Stimulated activated CD4-positive, alpha-beta T cell treated with anti-CD3 and anti-CD28 coated beads, Interleukin-15, amount 100 ng/mL, for 48 hours (primary cell): Measurements from ENCODE around the gene ACAP2.
"Not testable (repeated sequence)": the region's sequence is repeated elsewhere in the genome, so short reads cannot be mapped to it uniquely, and the experiment has no call there.

Experiments used
- DNase-seq, 2 donors: peaks; one replicate each; pipeline ENCODE4 v3.0.0-alpha.2; 2020; ENCODE audit warnings: low read depth in 2 of 2

Gene ACAP2

GRCh38 chr3:195445885-195446284 lies 3.1 kb upstream of the ACAP2 start:
- DNase-seq, result no peak

GRCh38 chr3:195443391-195443989 lies 670 bp upstream of the ACAP2 start:
- no peak for DNase-seq

DNA sequence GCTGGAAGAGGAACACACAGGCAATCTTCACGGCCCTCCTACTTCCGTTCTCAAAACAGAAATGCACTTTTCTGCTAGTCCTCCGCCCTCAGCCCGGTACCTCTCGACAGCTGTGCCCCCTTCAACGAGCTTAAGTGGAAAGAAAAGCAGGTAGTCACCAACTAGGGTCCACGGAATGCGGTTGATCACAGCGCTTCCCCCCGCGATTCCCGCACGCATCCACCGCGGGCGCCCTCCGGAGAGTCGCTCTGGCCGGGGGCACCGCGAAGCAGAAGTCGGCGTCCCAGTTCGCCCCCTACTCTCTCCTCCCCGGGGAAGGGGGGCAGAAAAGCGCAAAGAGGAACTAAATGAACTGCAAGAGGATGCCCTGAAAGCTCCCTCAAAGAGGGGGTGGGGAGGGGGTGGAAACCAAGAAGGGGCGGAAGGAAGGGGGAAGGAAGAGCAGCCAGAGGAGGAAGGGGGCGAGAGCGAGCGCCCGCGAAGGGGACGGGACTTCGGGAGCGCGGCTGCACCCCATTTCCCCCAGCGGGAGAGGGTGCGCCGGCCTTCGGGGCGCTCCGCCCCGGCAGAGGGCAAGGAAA lies 738 bp downstream of the ACAP2 start:
- peak; percentile 3 to 19 for DNase-seq

DNA sequence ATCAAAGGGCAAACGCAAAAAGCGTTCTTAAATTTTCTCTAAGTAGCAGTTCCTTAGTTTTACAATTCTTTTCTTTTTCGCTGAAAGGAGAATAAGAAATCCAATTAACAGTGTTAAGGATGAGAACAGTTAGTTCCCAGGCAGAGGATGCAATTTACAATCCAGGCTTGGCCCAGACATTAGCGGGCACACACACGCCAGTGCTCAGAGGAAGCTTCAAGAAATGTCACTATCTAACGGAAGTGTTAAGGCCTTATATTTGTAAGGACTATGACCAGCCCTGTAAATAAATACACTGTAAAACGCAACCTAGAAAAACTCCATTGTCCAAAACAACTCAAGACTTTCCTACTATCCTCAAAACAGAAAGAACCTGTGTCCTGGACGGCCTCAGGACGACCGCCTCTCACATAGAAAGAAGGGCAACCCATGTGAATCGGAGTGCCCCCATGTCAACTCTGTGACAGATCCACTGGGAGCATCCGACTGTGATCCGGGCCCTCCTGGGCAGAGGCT lies 1.3 kb downstream of the ACAP2 start:
- DNase-seq, result no peak

DNA sequence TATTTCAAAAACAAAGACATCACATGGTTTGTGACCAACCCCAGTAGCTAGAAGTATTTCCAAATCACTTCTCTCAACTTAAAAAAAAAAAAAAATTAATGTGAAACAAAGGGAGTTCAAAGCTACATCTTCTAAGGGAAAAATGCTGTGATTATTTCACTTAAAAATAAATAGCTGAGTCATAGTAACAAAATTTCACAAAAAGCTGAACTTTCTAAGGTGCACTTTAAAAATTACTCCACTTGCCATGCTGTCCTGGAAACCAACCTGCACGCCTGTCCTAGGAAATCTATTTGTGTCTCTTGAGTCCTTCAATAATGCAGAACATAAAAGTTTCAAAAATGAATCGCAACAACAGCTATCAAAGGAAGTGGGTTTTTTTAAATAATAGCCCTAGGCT lies 1.8 kb downstream of the ACAP2 start:
- no peak for DNase-seq

DNA sequence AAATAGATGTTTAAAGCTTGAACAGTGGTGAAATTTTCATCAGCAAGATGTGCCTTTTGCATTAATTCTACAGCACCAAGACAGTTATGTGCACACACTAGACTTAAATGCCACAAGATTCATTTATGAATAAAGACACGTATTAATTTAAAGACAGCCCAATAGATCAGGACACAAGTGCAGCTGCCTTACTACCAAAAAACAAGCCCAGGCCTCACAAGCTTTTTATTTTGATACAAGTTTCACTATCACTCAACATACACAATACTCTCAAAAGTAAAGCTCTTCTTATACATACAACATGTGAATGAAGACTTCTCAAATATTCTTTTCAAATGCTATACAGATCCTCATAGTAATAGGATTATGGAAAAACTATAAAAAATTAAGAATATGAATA lies 2.4 kb downstream of the ACAP2 start:
- no peak for DNase-seq

- DNase-seq, result no peak
Measured at GRCh38 chr3:195438371-195438770, 4.4 kb downstream of the ACAP2 start.

GRCh38 chr3:195425849-195426248 lies 17.0 kb downstream of the ACAP2 start:
- no peak for DNase-seq

- DNase-seq, result no peak
Measured at GRCh38 chr3:195423818-195424217, 19.0 kb downstream of the ACAP2 start.

- DNase-seq, result no peak
Measured at GRCh38 chr3:195421400-195421799, 21.4 kb downstream of the ACAP2 start.

DNA sequence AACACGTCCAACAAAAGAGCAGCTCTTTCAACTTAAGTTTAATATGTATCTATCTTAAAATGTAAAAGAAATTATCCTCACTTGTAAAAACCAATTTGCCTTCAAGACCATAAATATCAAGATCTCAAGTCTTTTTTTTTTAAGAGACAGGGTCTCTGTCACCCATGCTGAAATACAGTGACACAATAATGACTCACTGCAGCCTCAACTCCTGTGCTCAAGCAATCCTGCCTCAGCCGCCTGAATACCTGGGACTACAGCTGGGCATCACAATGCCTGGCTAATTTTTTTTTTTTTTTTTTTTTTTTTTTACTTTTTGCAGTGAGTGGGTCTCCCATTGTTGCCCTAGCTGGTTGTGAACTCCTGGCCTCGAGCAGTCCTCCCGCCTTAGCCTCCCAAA lies 26.0 kb downstream of the ACAP2 start:
- no peak for DNase-seq

DNA sequence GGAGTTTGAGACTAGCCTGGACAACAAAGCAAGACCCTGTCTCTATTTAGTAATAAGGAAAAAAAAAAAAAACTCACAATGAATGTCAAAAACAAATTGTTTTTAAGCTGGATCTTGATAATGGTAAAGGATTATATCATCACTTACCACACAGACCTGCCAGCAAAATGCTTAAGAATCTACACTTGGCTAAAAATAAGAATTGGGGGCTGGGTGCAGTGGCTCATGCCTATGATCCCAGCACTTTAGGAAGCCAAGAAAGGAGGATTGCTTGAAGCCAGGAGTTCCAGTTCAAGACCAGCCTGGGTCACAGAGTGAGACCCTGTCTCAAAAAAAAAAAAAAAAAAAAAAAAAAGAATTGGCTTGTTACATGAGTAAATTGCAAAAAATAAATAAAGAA lies 31.0 kb downstream of the ACAP2 start:
- no peak for DNase-seq

GRCh38 chr3:195410546-195410945 lies 32.3 kb downstream of the ACAP2 start:
- DNase-seq, result no peak

- DNase-seq, result no peak
Measured at GRCh38 chr3:195407531-195408409, 35.0 kb downstream of the ACAP2 start.

DNA sequence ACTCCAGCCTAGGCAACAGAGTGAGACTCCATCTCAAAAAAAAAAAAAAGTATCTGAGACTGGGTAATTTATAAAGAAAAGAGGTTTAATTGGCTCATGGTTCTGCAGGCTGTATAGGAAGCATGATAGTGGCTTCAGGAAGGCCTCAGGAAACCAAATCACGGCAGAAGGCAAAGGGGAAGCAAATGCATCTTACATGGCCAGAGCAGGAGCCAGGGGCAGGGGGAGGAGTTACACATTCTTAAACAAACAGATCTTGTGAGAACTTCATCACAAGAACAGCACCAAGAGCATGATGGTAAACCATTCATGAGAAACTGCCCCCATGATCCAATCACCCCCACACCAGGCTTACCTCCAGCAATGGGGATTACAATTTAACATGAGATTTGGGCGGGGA lies 37.2 kb downstream of the ACAP2 start:
- no peak for DNase-seq

- DNase-seq, result no peak
Measured at GRCh38 chr3:195403841-195404408, 38.9 kb downstream of the ACAP2 start.

GRCh38 chr3:195403244-195403643 lies 39.6 kb downstream of the ACAP2 start:
- no peak for DNase-seq

DNA sequence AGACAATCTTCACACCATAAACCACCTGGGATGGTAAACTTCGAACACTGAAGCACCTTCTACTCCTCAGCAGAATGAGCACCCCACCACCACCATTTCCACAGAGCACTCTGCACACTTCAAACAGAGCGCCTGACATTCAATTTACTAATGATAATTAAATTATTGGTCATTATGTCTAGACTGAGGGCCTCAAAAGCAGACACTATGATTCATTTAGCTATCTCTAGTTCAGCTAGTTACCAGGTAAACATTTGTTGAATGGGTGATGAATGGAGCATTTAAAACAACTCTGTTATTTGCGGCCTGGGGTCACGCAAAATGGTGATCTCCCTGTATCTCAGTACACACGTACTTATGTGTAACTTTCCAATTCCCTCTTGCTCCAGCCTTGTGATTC lies 40.9 kb downstream of the ACAP2 start:
- no peak for DNase-seq

DNA sequence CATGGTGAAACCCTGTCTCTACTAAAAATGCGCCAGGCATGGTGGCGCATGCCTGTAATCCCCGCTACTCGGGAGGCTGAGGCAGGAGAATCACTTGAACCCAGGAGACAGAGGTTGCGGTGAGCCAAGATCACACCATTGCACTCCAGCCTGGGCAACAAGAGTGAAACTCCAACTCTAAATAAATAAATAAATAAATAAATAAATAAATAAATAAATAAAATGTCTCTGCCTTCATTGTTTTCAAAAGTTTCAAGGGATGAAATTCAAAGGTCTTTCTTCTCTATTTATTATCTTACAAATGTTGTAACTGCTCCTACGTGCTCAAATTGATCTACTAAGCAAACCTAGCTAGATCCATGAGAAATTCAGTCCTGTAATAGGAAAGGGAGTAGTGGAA lies 44.4 kb downstream of the ACAP2 start:
- DNase-seq, result not testable (repeated sequence)

- no peak for DNase-seq
Measured at GRCh38 chr3:195397524-195397923, 45.3 kb downstream of the ACAP2 start.

- no peak for DNase-seq
Measured at GRCh38 chr3:195395208-195395816, 47.5 kb downstream of the ACAP2 start.

GRCh38 chr3:195394700-195395099 lies 48.1 kb downstream of the ACAP2 start:
- no peak for DNase-seq
